ENCODE results near the gene FXR2. TPM values are rescaled to one million over a fixed set of nuclear protein-coding genes. Genes with fewer than 3 reads are reported as not detected.
"Not testable (repeated sequence)": the region's sequence is repeated elsewhere in the genome, so short reads cannot be mapped to it uniquely, and the experiment has no call there.

FXR2 gene
- total RNA-seq, 1 experiment from 2014 or later: 60.7 TPM

DNA sequence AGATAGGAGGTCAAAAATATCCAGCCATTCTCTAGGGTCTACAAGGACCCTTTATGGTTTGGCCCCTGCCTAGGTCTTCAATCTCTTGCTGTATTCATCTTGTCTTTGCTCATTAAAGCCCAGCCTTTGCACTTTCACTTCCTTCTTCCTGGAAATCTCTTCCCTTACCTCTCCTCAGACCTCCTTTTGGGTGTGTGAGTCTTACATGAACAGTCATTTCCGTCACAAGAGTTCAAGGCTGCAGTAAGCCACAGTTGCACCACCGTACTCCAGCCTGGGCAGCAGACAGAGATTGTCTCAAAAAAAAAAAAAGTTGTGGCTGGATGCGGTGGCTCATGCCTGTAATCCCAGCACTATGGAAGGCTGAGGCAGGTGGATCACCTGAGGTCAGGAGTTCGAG lies 30.1 kb upstream of the FXR2 start:
- H3K27ac Mint-ChIP-seq (ENCODE audit: low read depth, unreplicated experiment): no peak overlapping the region
- H3K4me3 Mint-ChIP-seq (ENCODE audit: unreplicated experiment): no peak overlapping the region
- intact Hi-C loops (cut with micrococcal nuclease): no loop called here
- TF ChIP-seq, protein P1, sequence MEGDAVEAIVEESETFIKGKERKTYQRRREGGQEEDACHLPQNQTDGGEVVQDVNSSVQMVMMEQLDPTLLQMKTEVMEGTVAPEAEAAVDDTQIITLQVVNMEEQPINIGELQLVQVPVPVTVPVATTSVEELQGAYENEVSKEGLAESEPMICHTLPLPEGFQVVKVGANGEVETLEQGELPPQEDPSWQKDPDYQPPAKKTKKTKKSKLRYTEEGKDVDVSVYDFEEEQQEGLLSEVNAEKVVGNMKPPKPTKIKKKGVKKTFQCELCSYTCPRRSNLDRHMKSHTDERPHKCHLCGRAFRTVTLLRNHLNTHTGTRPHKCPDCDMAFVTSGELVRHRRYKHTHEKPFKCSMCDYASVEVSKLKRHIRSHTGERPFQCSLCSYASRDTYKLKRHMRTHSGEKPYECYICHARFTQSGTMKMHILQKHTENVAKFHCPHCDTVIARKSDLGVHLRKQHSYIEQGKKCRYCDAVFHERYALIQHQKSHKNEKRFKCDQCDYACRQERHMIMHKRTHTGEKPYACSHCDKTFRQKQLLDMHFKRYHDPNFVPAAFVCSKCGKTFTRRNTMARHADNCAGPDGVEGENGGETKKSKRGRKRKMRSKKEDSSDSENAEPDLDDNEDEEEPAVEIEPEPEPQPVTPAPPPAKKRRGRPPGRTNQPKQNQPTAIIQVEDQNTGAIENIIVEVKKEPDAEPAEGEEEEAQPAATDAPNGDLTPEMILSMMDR (IDR thresholded peaks at IDR 0.05; ENCODE audit: unreplicated experiment): no peak
- peaks cover 3% of the 10 kb centered on the region for H3K27me3 Mint-ChIP-seq (ENCODE audit: insufficient read depth, unreplicated experiment)
- no peaks in the 10 kb centered on the region for H3K36me3 Mint-ChIP-seq (ENCODE audit: insufficient read depth, unreplicated experiment)
- no TSS peak for BruUV-seq (replicated peaks)
- H3K9me3 Mint-ChIP-seq (ENCODE audit: unreplicated experiment): no peaks in the 10 kb centered on the region
- ChIA-PET CTCF (interaction anchor here (0.6 to 0.8 kb wide), 2 partner anchors 15 to 80 kb away, joined by 3 to 5 read pairs; partner anchors contain the start of gene SHBG), POLR2A (no interaction called here)
- H3K4me1 Mint-ChIP-seq (ENCODE audit: insufficient read depth, unreplicated experiment): peaks cover 7% of the 10 kb centered on the region
- no peak for DNase-seq (ENCODE audit: unreplicated experiment)

DNA sequence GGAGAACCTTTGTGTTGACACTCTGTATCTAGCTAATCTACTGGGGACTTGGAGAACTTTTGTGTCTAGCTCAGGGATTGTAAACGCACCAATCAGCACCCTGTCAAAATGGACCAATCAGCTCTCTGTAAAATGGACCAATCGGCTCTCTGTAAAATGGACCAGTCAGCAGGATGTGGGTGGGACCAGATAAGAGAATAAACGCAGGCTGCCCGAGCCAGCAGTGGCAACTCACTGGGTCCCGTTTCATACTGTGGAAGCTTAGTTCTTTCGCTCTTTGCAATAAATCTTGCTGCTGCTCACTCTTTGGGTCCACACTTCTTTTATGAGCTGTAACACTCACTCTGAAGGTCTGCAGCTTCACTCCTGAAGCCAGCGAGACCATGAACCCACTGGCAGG lies 26.9 kb upstream of the FXR2 start:
- POLR2A ChIA-PET; H3K4me3 Mint-ChIP-seq (ENCODE audit: unreplicated experiment); DNase-seq (ENCODE audit: unreplicated experiment); H3K4me1 Mint-ChIP-seq (ENCODE audit: insufficient read depth, unreplicated experiment); BruUV-seq (replicated peaks); H3K27me3 Mint-ChIP-seq (ENCODE audit: insufficient read depth, unreplicated experiment); intact Hi-C loops (cut with micrococcal nuclease); H3K27ac Mint-ChIP-seq (ENCODE audit: low read depth, unreplicated experiment); H3K36me3 Mint-ChIP-seq (ENCODE audit: insufficient read depth, unreplicated experiment); H3K9me3 Mint-ChIP-seq (ENCODE audit: unreplicated experiment): not testable (repeated sequence)
- CTCF ChIA-PET: interaction anchor here (0.6 to 3.3 kb wide), 4 partner anchors 9 to 94 kb away, joined by 5 to 18 read pairs (median 6); partner anchors contain the start of genes TP53 and WRAP53

DNA sequence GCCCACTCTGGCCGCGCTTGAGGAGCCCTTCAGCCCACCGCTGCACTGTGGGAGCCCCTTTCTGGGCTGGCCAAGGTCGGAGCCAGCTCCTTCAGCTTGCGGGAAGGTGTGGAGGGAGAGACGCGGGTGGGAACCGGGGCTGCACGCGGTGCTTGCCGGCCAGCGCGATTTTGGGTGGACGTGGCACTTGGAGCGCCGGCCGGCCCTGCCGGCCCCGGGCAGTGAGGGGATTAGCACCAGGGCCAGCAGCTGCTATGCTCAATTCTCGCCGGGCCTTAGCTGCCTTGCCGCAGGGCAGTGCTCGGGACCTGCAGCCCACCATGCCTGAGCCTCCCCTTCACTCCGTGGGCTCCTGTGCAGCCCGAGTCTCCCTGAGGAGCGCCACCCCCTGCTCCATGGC lies 26.1 kb upstream of the FXR2 start:
- TF ChIP-seq, protein P1 (IDR thresholded peaks at IDR 0.05; ENCODE audit: unreplicated experiment): no peak
- Mint-ChIP-seq H3K36me3 (ENCODE audit: insufficient read depth, unreplicated experiment) (no peaks in the 10 kb centered on the region), H3K9me3 (ENCODE audit: unreplicated experiment) (no peaks in the 10 kb centered on the region), H3K27me3 (ENCODE audit: insufficient read depth, unreplicated experiment) (no peaks in the 10 kb centered on the region), H3K4me3 (ENCODE audit: unreplicated experiment) (no peak overlapping the region), H3K27ac (ENCODE audit: low read depth, unreplicated experiment) (no peak overlapping the region), H3K4me1 (ENCODE audit: insufficient read depth, unreplicated experiment) (peaks cover 6% of the 10 kb centered on the region)
- no TSS peak for BruUV-seq (replicated peaks)
- no peak for DNase-seq (ENCODE audit: unreplicated experiment)
- ChIA-PET CTCF (interaction anchor here (2.0 to 3.3 kb wide), 2 partner anchors 9 to 32 kb away, joined by 6 to 18 read pairs; no protein-coding TSS in a partner anchor), POLR2A (no interaction called here)
- intact Hi-C loops (cut with micrococcal nuclease): no loop called here

DNA sequence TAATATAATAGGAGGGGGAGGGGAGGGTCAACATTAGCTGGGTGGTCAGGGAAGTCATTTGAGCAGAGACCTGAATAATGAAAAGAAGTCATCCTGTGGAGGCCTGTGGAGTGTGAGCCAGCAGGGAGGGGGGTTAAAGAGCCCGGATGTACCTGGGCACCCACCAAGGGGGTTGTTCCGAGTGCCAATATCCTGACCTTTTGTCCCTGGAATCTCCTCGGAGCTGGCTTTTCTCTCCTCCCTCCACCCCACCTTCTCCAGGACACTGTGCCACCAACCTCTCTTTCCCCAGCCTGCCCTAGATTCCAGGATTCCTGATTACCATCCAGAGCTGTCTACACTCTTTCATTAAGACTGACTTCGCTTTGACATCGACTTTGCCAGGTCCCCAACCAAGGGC lies 21.5 kb upstream of the FXR2 start:
- ChIA-PET POLR2A (interaction anchor here (1.1 to 12.8 kb wide), 2 partner anchors 9 to 51 kb away, joined by 3 to 208 read pairs; partner anchors contain the start of genes SAT2, TP53 and WRAP53), CTCF (interaction anchor here (0.7 kb wide), 1 partner anchor 63 kb away, joined by 4 read pairs; no protein-coding TSS in a partner anchor)
- Mint-ChIP-seq H3K27ac (ENCODE audit: low read depth, unreplicated experiment) (no peak overlapping the region), H3K36me3 (ENCODE audit: insufficient read depth, unreplicated experiment) (no peaks in the 10 kb centered on the region), H3K9me3 (ENCODE audit: unreplicated experiment) (no peaks in the 10 kb centered on the region), H3K27me3 (ENCODE audit: insufficient read depth, unreplicated experiment) (no peaks in the 10 kb centered on the region), H3K4me3 (ENCODE audit: unreplicated experiment) (no peak overlapping the region), H3K4me1 (ENCODE audit: insufficient read depth, unreplicated experiment) (no peaks in the 10 kb centered on the region)
- DNase-seq (ENCODE audit: unreplicated experiment): no peak
- no TSS peak for BruUV-seq (replicated peaks)
- TF ChIP-seq, protein P1 (IDR thresholded peaks at IDR 0.05; ENCODE audit: unreplicated experiment): no peak
- intact Hi-C loops (cut with micrococcal nuclease): no loop called here

Data from MCF 10A (cell line).